GM12865 (cell line): ENCODE results near the gene DHPS.
A peak's percentile ranks its signal among the peaks of the same experiment; 100 is the strongest.
"Not testable (repeated sequence)": the region's sequence is repeated elsewhere in the genome, so short reads cannot be mapped to it uniquely, and the experiment has no call there.

Experiments
- DNase-seq: peaks from one replicate; pipeline ENCODE4 v3.0.0; 2010; ENCODE audit warnings: low read depth
- H3K4me3 ChIP-seq: 2 replicates; pipeline ENCODE4 v1.5.1; 2011; ENCODE audit warnings: mild to moderate bottlenecking, low read depth, low read length, control low read depth
- CTCF ChIP-seq: IDR thresholded peaks from 2 replicates; pipeline ENCODE4 v1.5.1; 2011; ENCODE audit warnings: low read length, control low read depth, low read depth, inconsistent platforms; ENCODE audit not compliant: insufficient read depth; ENCODE audit errors: missing control alignments

The DHPS gene

GRCh38 chr19:12681074-12681987, at the start of gene DHPS:
TSS of gene DHPS (minus strand) at chr19:12681880. CDS start at chr19:12681766, 114 bp downstream.
- peak; percentile 99 for DNase-seq
- peak within 1 kb of the TSS; percentile 89 for H3K4me3 ChIP-seq
- TF ChIP-seq CTCF = no peak

GRCh38 chr19:12731337-12731736, 49.7 kb upstream of the DHPS start:
- H3K4me3 ChIP-seq = no peak overlapping the region
- DNase-seq = no peak
- TF ChIP-seq CTCF = no peak

- TF ChIP-seq CTCF = no peak
- DNase-seq = no peak
These were observed 48.4 kb upstream of the DHPS start for GRCh38 chr19:12730064-12730463.

GRCh38 chr19:12727745-12728433, 46.2 kb upstream of the DHPS start:
- TF ChIP-seq CTCF = no peak
- DNase-seq = no peak
- H3K4me3 ChIP-seq = no peak overlapping the region

More at GRCh38 chr19:12730064-12730463, 48.4 kb upstream of the DHPS start:
- H3K4me3 ChIP-seq = no peak overlapping the region

- TF ChIP-seq CTCF = no peak
These were observed 45.3 kb upstream of the DHPS start for GRCh38 chr19:12726988-12727316.

GRCh38 chr19:12725612-12726011, 43.9 kb upstream of the DHPS start:
- not testable (repeated sequence) for H3K4me3 ChIP-seq, DNase-seq

More at GRCh38 chr19:12726988-12727316, 45.3 kb upstream of the DHPS start:
- DNase-seq = no peak
- H3K4me3 ChIP-seq = no peak overlapping the region

GRCh38 chr19:12723641-12724426, 42.2 kb upstream of the DHPS start, which contains the start of gene TNPO2:
TSS of gene TNPO2 (minus strand) at chr19:12723932. CDS start at chr19:12720977, 2,955 bp downstream.
- no peak for TF ChIP-seq CTCF
- DNase-seq = peak; percentile 87
- H3K4me3 ChIP-seq = peak within 1 kb of the TSS; percentile 94
